GM12878 (cell line): ENCODE data around the gene NAP1L4. TPM values are rescaled to one million over a fixed set of nuclear protein-coding genes. Genes with fewer than 3 reads are reported as not detected.

Source experiments
- GABPA ChIP-seq: IDR thresholded peaks from 2 replicates; pipeline ENCODE4 v1.6.1; 2014; ENCODE audit warnings: antibody characterized with exemption, low read depth, mild to moderate bottlenecking, inconsistent platforms
- IKZF2 ChIP-seq, 2 experiments: fragments of 450-650 bp; IDR thresholded peaks; 2 replicates each; pipeline ENCODE4 v1.6.1; 2017; ENCODE audit warnings: mild to moderate bottlenecking in 2 of 2, moderate library complexity in 2 of 2
- RAD51 ChIP-seq: fragments of 450-650 bp; IDR thresholded peaks from 2 replicates; pipeline ENCODE4 v1.6.1; 2016; ENCODE audit warnings: moderate library complexity, mild to moderate bottlenecking, inconsistent platforms
- polyA plus RNA-seq, 11 experiments: library from polyadenylated mRNA; depleted of rRNA in 4 of 11; unstranded in 6 of 11; stranded (reverse) in 5 of 11; fragments of >200 nt; fragmentation: Nextera tagmentation in 4 of 11; fragmentation: Illumina TruSeq in 1 of 11; extraction: Ambion mirVana in 4 of 11; extraction: Trizol in 1 of 11; gene quantifications; 1 replicate in 1 of 11; 2 replicates in 10 of 11; pipeline versions ENCODE4 v1.2.1 to v1.2.3, GENCODE V29; 2011 to 2016; ENCODE audit warnings: inconsistent platforms in 2 of 11, missing spikeins in 2 of 11, low read depth in 1 of 11
- total RNA-seq, 4 experiments: library from RNA; depleted of rRNA in 3 of 4; stranded (reverse); fragments of >200 nt in 3 of 4; fragmentation: Illumina TruSeq in 1 of 4; extraction: Trizol in 1 of 4; gene quantifications; 2 replicates each; pipeline versions ENCODE4 v1.2.1 to v1.2.3, GENCODE V29; 2013 to 2021
- TF ChIP-seq, protein P1 (sequence below): fragments of 450-650 bp; IDR thresholded peaks from 2 replicates; pipeline ENCODE4 v1.6.1; 2018; ENCODE audit warnings: borderline replicate concordance, mild to moderate bottlenecking; ENCODE audit not compliant: partially characterized antibody
- TF ChIP-seq, protein P2 (sequence below): fragments of 150-350 bp; IDR thresholded peaks from 2 replicates; pipeline ENCODE4 v1.6.1; 2016; ENCODE audit warnings: low read depth, low read length

NAP1L4 gene
- total and polyA plus RNA-seq, 10 of the 15 experiments (the other 5 are each of a cell fraction or from before 2014, with no cell fraction given) = 24.8 to 198 (median 114) TPM

DNA sequence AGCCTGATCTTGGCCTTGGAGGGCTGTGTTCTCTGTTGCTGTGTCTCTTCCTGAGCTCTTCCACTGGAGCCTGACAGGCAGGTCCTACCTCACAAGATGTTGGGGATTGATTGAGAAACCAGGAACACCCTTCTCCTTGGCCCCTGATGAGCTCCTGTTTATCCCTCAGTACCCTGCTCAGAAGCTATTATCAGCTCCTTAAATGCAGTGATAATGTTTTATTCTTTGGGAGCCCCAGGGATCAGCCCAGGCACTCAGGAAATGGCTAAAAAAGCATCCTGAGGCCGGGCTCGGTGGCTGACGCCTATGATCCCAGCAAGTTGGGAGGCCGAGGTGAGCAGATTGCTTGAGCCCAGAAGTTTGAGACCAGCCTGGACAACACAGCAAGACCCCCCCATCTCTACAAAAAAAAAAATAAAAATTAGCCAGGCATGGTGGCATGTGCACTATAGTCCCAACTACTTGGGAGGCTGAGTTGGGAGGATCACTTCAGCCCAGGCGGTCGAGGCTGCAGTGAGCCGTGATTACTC is 58.0 kb downstream of the NAP1L4 start (continued):
- TF ChIP-seq GABPA (no peak), IKZF2 (IDR thresholded peaks at IDR 0.05) (no peak), RAD51 (no peak)
- TF ChIP-seq, protein P1, sequence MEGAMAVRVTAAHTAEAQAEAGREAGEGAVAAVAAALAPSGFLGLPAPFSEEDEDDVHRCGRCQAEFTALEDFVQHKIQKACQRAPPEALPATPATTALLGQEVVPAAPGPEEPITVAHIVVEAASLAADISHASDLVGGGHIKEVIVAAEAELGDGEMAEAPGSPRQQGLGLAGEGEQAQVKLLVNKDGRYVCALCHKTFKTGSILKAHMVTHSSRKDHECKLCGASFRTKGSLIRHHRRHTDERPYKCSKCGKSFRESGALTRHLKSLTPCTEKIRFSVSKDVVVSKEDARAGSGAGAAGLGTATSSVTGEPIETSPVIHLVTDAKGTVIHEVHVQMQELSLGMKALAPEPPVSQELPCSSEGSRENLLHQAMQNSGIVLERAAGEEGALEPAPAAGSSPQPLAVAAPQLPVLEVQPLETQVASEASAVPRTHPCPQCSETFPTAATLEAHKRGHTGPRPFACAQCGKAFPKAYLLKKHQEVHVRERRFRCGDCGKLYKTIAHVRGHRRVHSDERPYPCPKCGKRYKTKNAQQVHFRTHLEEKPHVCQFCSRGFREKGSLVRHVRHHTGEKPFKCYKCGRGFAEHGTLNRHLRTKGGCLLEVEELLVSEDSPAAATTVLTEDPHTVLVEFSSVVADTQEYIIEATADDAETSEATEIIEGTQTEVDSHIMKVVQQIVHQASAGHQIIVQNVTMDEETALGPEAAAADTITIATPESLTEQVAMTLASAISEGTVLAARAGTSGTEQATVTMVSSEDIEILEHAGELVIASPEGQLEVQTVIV = no peak
- TF ChIP-seq, protein P2, sequence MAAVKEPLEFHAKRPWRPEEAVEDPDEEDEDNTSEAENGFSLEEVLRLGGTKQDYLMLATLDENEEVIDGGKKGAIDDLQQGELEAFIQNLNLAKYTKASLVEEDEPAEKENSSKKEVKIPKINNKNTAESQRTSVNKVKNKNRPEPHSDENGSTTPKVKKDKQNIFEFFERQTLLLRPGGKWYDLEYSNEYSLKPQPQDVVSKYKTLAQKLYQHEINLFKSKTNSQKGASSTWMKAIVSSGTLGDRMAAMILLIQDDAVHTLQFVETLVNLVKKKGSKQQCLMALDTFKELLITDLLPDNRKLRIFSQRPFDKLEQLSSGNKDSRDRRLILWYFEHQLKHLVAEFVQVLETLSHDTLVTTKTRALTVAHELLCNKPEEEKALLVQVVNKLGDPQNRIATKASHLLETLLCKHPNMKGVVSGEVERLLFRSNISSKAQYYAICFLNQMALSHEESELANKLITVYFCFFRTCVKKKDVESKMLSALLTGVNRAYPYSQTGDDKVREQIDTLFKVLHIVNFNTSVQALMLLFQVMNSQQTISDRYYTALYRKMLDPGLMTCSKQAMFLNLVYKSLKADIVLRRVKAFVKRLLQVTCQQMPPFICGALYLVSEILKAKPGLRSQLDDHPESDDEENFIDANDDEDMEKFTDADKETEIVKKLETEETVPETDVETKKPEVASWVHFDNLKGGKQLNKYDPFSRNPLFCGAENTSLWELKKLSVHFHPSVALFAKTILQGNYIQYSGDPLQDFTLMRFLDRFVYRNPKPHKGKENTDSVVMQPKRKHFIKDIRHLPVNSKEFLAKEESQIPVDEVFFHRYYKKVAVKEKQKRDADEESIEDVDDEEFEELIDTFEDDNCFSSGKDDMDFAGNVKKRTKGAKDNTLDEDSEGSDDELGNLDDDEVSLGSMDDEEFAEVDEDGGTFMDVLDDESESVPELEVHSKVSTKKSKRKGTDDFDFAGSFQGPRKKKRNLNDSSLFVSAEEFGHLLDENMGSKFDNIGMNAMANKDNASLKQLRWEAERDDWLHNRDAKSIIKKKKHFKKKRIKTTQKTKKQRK = no peak
